Colonic mucosa (tissue), 4 donors: Measurements from ENCODE around the gene CNN3. TPM values are rescaled to one million over a fixed set of nuclear protein-coding genes. Genes with fewer than 3 reads are reported as not detected.
A peak's percentile ranks its signal among the peaks of the same experiment; 100 is the strongest.

Source experiments
- DNase-seq: peaks from one replicate; pipeline ENCODE4 v3.0.0-alpha.2; 2020
- H3K27ac ChIP-seq: fragments of 200-600 bp; one replicate; pipeline ENCODE4 v1.8.0; 2021
- H3K27me3 ChIP-seq: fragments of 200-600 bp; one replicate; pipeline ENCODE4 v1.8.0; 2021
- H3K36me3 ChIP-seq: fragments of 200-600 bp; one replicate; pipeline ENCODE4 v1.8.0; 2021
- H3K4me1 ChIP-seq: fragments of 200-600 bp; one replicate; pipeline ENCODE4 v1.8.0; 2021; ENCODE audit warnings: mild to moderate bottlenecking
- H3K4me3 ChIP-seq: fragments of 200-600 bp; one replicate; pipeline ENCODE4 v1.8.0; 2021
- H3K9ac ChIP-seq, 2 donors: one replicate each; pipeline ENCODE4 v1.7.0; 2013; ENCODE audit warnings: control low read depth in 2 of 2, low read depth in 2 of 2, low read length in 2 of 2
- H3K9me3 ChIP-seq: fragments of 200-600 bp; one replicate; pipeline ENCODE4 v1.8.0; 2021
- intact Hi-C: fragments of 100-400 bp; cut with DNase I; formaldehyde crosslinking; loops from one replicate; pipeline ENCODE4 v1.14.1; 2022
- total RNA-seq, 2 donors: library from RNA; stranded (reverse); fragmentation: NEBNext Ultra II Directional in 1 of 2; extraction: Animal tissue kit (Norgen Biotek cat#: 25700) in 1 of 2; gene quantifications; one replicate each; pipeline ENCODE4 v1.2.1, GENCODE V29; 2021
- TF ChIP-seq, protein P1 (sequence below): fragments of 200-600 bp; IDR thresholded peaks from one replicate; pipeline ENCODE4 v1.8.0; 2022; ENCODE audit warnings: antibody characterized with exemption, mild to moderate bottlenecking
- donor health status: healthy.
- donor health status: DM: no; HTN: no; CAD: no.
- donor health status: DM: no; HTN: no; CAD: no.

Gene CNN3
- total RNA-seq, 2 donors from 2014 or later = 117 to 164 TPM

DNA sequence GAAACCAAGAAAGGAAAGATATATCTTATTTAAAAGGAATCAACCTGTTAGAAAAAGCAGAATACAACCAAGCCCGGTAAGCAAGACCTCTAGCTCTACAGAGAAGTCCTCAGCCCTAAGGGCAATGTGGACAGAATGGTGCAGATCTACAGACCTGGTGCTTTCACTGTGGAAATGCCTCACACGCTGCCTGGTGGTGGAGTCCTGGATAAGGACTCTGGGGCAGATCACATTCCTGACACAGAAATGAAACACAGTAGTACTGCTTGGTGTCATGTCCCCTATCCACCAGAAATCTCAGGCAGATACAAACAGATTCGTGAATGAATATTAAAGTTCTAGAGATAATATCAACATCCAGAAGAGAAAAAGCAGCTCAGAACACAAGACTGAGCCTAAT, 6.8 kb downstream of the CNN3 start:
- Histone ChIP-seq H3K9me3 (no peaks in the 10 kb centered on the region), H3K27ac (peak overlapping the region; percentile 41), H3K4me3 (no peak overlapping the region), H3K27me3 (no peaks in the 10 kb centered on the region), H3K36me3 (no peaks in the 10 kb centered on the region), H3K4me1 (peaks cover 6% of the 10 kb centered on the region), H3K9ac (peak overlapping the region in 1 of 2 donors; percentile 47)
- TF ChIP-seq, protein P1, sequence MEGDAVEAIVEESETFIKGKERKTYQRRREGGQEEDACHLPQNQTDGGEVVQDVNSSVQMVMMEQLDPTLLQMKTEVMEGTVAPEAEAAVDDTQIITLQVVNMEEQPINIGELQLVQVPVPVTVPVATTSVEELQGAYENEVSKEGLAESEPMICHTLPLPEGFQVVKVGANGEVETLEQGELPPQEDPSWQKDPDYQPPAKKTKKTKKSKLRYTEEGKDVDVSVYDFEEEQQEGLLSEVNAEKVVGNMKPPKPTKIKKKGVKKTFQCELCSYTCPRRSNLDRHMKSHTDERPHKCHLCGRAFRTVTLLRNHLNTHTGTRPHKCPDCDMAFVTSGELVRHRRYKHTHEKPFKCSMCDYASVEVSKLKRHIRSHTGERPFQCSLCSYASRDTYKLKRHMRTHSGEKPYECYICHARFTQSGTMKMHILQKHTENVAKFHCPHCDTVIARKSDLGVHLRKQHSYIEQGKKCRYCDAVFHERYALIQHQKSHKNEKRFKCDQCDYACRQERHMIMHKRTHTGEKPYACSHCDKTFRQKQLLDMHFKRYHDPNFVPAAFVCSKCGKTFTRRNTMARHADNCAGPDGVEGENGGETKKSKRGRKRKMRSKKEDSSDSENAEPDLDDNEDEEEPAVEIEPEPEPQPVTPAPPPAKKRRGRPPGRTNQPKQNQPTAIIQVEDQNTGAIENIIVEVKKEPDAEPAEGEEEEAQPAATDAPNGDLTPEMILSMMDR = no peak
- intact Hi-C loops = no loop called here
- DNase-seq = no peak

DNA sequence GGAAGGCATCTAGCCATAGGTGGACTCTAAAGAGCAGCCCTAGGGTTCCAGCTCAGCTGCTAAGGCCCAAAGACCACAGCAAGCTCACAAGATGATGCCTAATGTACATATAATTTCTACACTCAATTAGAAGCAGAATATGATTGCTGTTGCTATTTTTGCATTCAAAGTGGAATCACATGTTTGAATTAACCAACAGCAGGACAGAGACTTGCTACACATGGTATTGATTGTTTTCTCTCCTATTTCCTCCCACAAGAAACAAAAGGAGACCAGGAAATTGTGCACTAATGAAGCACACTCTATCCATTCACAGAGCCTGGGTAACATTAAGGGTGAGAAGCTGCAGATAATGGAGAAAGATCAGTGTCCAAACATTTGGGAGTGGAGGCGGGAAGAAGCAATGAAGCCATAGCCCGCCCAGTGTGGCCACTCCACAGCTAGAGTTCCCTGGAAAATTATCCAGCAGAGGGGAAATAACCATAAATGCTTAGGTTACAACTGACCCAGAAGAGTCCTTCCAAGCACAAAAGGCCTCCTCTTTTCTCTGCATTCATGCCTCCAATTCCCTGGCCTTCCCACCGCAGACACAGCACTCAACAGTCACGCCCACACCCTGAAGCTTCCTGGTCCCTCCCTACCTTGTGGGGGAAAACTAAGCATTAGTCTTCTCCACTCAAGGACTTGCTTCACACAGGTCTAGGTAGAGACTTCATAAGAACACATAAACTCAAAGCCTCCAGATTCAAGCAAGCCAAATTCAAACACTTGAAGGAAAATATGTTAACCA, 7.5 kb downstream of the CNN3 start:
- H3K9me3 ChIP-seq = no peaks in the 10 kb centered on the region
- no peaks in the 10 kb centered on the region for H3K27me3 ChIP-seq
- peak; percentile 59 for DNase-seq
- TF ChIP-seq, protein P1 = no peak
- peak overlapping the region; percentile 41 for H3K27ac ChIP-seq
- no peak overlapping the region for H3K4me3 ChIP-seq
- H3K36me3 ChIP-seq = no peaks in the 10 kb centered on the region
- peaks cover 6% of the 10 kb centered on the region for H3K4me1 ChIP-seq
- intact Hi-C loops = no loop called here
- H3K9ac ChIP-seq = peak overlapping the region in 1 of 2 donors; percentile 22

DNA sequence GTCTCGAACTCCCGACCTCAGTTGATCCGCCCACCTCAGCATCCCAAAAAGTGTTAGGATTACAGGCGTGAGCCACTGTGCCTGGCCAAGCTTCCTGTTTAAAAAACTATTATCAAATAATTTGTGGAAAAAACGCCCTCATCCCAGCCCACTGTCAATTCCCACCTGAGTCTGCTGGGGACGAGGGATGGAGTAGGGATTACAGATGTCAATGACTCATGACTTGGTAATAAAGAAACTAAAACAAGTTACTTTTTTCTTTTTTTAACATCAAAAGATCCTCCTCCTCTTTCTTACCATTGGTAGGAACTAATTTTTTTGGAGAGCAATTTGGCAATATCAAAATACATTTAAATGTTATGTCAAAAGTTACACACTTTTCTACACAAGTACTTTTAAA, 9.7 kb downstream of the CNN3 start:
- intact Hi-C loops = no loop called here
- Histone ChIP-seq H3K36me3 (no peaks in the 10 kb centered on the region), H3K4me3 (no peak overlapping the region), H3K4me1 (peaks cover 6% of the 10 kb centered on the region), H3K27me3 (no peaks in the 10 kb centered on the region), H3K27ac (no peak overlapping the region), H3K9ac (no peak overlapping the region), H3K9me3 (no peaks in the 10 kb centered on the region)
- TF ChIP-seq, protein P1 = no peak
- no peak for DNase-seq

DNA sequence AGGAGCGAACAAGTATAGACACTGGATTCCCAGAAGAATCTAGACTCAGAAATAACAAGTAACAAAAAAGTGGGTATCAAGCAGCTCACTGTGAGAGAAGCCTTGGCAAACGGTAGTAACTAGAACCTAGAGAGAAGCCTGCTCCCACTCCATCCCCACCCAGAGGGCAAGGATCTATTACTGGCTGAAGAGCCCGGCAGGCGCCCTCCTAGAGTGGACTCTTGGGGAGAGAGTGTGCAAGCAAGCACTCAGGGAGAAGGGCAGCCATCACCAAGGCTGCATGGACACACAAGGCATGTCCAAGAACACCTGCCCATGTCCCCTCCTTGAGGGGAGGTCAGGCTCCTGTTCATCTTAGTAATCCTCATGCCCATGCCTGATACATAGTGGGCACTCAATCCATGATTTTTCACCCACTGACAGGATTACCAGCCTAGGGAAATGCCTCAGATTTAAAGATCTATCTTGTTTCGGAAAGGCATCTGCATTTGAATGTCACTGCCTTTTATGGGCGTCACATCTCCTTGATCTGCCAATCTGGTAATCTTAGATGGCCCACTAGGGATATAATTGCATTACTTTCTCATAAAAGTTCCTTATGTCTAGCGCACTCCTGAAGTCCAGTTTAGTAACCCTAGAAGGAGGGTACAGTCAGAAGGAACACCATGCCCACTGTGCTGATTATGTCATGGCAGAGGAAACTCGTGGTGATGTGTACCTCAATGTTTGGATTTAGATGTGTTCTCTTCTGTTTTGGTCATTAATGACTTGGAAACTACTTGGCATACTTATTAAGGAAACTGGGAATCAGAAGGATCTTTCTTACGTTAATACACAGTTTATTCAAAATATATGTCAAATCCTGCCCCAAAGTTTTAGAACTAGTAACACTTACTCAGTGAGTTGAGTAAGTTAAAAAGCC, 14.4 kb downstream of the CNN3 start:
- no peaks in the 10 kb centered on the region for H3K27me3 ChIP-seq
- no peak overlapping the region for H3K9ac ChIP-seq
- TF ChIP-seq, protein P1 = no peak
- H3K9me3 ChIP-seq = no peaks in the 10 kb centered on the region
- H3K4me3 ChIP-seq = no peak overlapping the region
- no peak for DNase-seq
- intact Hi-C loops = no loop called here
- H3K27ac ChIP-seq = no peak overlapping the region
- no peaks in the 10 kb centered on the region for H3K36me3 ChIP-seq
- H3K4me1 ChIP-seq = no peaks in the 10 kb centered on the region

DNA sequence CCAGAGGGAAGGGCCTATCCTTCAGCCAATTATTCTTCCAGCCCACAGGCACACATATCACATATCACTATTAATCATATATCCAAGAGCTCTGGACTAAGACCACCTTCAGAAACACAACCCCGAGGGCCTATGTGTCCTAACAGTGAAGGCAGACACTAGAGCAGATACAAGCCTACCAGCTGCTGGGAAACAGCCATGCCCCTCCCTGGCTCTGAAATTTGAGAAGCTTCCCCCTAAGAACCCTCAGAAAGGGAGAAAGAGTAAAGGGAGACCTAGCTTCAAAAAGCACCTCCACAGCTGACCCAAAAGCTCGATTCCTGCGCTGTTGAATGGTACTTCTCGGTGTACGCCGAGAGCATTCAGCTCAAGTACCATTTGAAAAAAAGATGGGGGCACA, 17.4 kb downstream of the CNN3 start:
- DNase-seq = no peak
- Histone ChIP-seq H3K4me1 (no peaks in the 10 kb centered on the region), H3K27me3 (no peaks in the 10 kb centered on the region), H3K9ac (no peak overlapping the region), H3K36me3 (no peaks in the 10 kb centered on the region), H3K27ac (no peak overlapping the region), H3K4me3 (no peak overlapping the region), H3K9me3 (no peaks in the 10 kb centered on the region)
- intact Hi-C loops = no loop called here
- TF ChIP-seq, protein P1 = no peak
